ENCODE results near the gene CD101.

Gene CD101

DNA sequence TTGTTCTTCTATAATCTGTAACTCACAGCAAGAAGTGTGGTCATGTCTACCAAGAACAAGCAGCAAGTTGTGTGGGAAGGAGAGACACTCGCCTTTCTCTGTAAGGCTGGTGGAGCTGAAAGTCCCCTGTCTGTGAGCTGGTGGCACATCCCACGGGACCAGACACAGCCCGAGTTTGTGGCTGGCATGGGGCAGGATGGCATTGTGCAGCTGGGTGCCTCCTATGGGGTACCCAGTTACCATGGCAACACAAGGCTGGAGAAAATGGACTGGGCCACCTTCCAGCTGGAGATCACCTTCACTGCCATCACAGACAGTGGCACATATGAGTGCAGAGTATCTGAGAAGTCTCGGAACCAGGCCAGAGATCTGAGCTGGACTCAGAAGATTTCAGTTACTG, 15.5 kb downstream of the CD101 start:
- DNase-seq (ENCODE audit: low spot score) = no peak

DNA sequence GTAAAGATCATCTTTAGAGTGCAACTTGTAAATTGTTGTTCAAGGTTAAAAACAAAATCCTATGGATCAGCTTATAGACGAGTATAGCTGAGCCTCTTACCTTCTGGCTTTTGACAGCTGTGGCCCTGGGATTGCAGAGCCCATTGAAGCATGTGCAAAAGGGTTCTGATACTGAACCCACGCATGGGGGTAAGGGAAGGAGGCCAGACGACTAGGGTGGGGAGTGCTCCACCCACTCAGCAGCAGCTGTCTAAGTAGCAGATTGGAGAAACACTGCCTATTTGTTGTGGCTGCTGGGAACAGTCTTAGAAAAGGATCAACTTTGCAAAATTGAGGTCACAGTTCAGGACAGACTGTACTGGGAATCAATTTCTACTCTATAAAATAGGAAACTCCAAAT, 16.1 kb downstream of the CD101 start:
- DNase-seq (ENCODE audit: low spot score) = no peak

DNA sequence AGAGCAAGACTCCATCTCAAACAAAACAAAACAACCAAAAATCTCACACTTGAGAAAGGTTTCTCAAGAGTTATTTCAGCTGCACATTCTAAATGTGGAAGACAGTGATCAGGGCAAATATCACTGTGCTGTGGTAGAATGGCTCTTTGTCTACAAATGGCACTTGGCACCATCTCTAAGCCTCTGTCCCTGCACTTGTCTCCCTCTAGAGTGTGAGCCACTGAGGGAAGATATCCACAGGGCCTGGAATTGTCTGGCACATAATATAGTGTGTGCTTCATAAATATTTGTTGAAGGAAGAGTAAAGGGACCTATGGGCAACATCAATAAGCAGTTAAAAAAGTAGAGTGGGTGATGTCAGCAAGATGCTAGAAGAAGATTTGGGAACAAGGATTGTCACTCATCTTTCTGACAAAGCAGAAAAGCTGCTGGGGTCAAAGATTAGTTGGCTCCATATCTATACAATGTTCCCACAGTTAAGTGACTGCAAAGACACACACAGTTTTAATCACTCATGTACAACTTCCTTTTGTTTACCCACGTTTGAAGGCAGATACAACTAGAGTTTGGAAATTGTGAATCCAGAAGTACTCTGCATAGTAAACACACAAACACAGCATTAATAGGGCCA, 19.1 kb downstream of the CD101 start:
- DNase-seq (ENCODE audit: low spot score) = no peak

DNA sequence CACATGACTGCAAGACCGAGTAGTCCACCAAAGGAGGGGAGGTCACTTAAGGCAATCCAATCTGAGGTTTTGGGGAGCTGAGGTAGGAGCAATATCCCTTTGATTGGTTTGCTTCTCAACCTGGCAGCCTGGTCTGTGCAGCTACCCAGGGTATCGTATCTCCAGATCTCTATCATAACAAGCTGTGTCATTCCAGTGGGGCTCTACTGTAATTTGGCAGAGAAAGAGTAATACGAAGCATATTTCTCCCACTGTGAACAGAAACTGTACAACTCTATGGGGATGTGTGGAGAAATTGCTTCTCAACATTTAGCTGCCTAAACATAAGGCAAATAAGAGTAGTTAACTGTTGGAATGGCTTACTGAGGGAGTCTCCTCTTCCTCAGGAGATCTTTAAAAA, 20.6 kb downstream of the CD101 start:
- DNase-seq (ENCODE audit: low spot score) = no peak

DNA sequence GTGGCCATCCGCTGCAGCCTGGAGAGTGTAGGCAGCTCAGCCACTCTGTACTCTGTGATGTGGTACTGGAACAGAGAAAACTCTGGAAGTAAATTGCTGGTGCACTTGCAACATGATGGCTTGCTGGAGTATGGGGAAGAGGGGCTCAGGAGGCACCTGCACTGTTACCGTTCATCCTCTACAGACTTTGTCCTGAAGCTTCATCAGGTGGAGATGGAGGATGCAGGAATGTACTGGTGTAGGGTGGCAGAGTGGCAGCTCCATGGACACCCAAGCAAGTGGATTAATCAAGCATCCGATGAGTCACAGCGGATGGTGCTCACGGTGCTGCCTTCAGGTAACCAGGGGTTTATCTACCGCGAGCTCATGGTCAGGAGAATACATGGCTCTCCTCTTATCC, 24.0 kb downstream of the CD101 start:
- DNase-seq (ENCODE audit: low spot score) = no peak

DNA sequence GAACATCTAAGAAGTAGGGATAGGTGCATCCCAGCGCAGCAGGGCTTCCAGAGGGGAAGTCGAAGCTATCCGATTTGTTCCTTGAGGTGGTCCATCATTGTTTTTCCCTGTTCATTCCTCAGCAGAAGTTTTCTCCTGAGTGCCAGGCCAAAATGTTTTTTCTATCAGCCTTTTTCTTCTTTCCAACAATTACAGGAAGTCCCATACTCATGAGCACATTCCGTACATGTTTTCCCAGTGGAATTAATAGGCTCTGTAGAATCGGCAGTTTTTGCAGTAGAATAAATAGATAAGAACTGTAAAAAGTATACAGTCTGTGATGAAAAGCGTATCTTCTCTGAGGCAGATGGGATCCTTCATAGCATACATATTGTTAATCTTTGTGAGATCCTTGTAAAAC, 24.8 kb downstream of the CD101 start:
- DNase-seq (ENCODE audit: low spot score) = no peak

DNA sequence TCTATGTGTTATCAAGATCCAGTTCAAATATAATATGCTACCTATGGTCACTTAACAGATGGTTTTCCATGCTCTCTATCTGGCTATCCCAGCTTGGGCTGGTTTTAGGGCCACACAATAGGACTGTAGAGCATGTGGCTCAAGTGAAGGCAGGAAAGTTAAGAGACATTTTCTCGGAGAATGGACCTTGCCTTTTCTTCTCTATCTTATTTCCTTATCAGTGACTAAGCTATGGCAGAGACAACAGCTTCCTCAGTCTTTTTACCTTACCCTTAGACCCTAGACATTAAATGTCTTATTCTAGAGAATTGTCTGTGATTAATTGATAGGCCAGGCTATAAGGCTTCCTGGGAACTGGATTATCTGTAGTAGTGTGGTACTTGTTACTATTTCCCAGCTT, 28.1 kb downstream of the CD101 start:
- no peak for DNase-seq (ENCODE audit: low spot score)

DNA sequence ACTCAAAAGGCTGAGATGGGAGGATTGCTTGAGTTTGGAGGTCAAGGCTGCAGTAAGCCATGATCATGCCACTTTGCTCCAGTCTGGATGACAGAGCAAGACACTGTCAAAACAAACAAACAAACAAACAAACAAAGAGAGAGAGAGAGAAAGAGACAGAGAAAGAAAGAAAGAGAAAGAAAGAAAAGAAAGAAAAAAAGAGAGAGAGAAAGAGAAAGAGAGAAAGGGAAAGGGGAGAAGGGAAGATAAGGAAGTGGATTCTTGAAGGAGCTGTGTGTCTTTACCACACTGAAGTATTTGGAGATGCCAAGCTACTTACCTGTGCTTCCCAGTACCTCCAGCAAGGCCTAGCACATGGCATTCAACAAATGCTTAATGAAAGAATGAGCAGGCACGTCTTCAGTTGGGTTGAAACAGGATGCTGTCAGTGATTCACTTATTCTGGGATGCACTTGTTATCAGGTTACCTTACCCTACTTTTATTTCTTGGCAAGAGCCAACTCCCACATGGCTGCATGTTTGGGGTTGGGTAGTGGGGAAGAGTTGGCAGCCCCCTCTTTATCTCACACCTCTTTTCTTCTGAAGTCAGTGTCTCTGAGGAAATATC, 28.8 kb downstream of the CD101 start:
- DNase-seq (ENCODE audit: low spot score) = no peak

DNA sequence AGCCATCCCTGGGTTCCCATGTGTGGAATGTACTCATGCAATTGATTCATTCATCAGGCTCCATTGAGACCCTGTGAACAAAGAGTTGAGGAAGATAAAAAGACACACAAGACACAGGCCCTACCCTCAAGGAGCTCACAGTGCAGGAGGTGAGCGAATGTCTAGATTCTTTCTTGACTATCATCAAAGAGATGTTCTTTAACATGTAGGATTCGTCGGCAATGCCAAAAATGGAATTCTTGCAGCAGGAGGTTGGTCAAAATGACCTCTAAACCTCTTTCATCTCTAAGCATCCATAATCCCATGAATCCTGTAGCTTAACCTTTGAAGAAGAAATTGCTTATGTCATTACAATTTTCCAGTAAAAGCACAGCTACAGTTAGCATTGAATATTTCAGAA, 30.7 kb downstream of the CD101 start:
- DNase-seq (ENCODE audit: low spot score) = no peak

DNA sequence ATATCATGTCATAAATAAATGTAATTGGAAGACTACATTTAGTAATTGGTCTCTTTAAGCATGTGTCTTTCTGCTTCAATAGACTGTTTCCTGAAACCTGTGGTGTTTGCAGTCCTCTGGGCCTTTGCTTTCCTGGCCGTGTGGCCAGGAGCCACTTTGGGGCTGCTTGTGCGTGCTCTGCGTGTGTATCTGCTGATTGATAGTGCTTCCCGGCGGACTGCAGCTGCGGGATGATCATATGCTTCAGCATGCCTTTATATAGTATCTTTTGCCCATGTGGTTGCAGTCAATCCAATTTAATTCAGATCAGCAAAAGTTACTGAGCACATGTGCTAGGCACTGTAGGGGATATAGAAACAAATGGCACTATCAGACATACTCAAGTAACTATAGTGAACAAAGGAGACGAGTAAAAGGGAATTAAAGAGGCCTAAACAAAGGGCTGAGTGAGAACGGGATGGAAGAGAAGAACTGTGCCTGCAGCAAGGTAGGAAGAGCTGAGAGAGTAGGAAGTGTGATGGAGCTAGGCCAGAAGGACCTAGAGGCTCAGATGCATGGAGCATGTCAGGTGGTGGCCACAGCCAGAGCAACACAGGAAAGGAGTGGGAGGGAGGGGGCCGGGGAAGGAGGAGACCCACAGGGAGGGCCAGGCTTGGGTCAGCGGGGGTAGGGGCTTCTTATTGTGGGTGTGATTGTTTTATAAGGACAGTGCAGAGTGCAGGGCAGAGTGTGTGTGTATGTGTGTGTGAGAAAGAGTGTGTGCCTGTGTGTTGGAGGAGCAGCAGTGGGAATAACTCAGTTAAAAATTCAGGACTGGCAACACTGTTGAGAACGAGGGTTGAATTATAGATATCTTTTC, 31.4 kb downstream of the CD101 start:
- DNase-seq (ENCODE audit: low spot score) = no peak

DNA sequence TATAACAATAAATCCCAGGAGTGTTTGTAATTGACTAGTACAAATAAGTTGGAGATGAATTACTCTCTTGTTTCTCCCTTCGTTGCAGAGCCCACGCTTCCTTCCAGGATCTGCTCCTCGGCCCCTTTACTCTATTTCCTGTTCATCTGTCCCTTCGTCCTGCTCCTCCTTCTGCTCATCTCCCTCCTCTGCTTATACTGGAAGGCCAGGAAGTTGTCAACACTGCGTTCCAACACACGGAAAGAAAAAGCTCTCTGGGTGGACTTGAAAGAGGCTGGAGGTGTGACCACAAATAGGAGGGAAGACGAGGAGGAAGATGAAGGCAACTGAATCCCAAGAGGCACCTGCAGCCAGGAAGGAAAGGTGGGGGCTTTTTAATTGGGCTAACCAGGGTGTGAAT, 32.2 kb downstream of the CD101 start:
- no peak for DNase-seq (ENCODE audit: low spot score)

DNA sequence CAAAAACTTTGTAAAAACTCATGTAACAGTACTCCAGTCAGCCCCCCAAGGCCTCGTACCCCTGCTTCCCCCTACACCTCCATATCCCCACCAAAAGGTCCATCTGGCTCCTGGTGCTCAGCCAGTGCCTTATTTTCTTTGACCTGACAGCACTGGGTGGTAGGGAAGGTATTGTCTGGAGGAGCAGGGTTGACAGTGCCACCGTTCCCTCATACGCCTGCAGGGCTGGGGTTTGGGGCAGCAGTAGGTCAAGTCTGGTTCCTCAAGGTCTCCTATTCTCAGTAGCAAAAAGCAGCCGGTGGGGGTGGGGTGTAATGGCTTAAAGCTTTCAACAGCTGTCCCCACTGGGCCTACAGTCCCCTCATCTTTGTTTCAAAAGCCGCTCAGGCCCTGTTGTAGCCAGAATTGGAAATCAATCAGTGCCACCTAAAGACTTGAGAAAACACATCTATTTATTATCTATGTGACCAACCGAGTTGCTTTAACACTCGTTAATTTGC, 33.3 kb downstream of the CD101 start:
- DNase-seq (ENCODE audit: low spot score) = no peak

DNA sequence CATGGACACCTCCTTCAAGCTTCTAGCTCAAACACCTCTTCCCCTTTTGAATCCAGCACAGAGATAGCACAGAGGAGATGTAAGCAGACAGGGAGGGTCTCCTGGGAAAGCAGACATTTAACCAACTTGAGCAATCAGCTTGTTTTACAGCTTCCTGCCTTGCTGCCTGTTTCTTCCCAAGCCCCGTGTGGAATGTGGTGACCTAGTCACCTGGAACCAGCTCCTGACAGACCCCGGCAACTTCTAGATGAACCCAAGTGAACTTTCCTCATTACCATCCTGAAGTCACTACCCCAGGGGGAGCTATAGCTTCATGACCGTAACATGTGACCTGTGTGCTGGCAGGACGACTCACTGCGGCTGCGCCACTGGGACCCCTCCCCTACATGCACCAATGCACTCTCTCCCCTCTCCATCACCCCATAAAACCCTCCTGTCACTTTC, 34.5 kb downstream of the CD101 start:
- no peak for DNase-seq (ENCODE audit: low spot score)

DNA sequence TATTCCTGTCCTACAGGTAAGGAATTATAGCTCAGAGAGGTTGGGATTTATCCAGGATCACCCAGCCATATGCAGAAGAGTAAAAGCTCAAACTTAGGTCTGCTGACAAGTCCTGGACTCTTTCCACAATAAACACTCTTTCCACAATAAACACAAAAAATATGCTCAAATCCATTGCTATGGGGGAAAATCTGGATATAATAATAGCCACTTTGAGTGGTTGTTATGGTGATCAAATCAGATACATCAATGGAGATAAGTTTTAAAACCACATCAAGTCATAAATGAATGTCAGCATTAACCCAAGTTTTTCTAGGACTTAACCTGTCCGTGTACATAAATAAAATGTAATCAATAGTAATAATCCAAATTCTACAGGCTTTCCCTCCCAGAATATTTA, 36.2 kb downstream of the CD101 start:
- DNase-seq (ENCODE audit: low spot score) = no peak

DNA sequence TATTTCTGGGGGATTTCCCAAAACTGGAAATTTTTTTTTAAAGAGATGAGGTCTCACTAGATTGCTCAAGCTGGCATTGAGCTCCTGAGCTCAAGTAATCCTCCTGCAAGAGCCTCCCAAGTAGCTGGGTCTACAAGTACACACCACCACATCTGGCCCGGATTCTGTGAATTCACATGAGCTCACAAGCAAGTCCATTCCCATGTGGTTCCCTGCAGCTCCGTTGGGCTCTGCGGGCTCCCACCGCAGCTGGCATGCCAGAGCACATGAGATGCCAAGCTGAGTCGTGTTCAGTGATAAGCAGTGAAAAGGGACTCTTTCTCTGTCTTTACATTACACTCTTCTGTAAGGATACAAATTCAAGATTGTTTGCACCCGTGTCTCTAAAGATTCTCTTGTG, 36.7 kb downstream of the CD101 start:
- no peak for DNase-seq (ENCODE audit: low spot score)

DNA sequence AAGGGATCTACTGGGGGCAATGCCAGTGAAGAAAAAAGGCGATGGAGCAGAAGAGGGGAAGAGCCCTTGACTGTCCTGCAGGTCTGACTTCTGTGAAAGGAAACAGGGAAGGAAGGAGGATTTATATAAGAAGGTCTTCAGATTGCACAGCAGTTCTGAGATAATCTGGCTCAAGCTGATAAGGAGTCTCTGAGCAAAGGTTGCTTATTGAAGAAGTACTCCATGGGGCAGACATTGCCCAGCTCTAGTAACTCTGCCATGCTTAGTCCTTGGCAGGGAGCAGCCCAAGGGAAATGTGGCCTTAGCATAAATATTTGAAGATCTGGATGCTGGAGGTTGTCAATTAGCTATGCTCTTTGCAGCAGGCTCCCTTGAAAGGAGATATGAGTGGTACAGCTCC, 42.7 kb downstream of the CD101 start:
- DNase-seq (ENCODE audit: low spot score) = no peak

DNA sequence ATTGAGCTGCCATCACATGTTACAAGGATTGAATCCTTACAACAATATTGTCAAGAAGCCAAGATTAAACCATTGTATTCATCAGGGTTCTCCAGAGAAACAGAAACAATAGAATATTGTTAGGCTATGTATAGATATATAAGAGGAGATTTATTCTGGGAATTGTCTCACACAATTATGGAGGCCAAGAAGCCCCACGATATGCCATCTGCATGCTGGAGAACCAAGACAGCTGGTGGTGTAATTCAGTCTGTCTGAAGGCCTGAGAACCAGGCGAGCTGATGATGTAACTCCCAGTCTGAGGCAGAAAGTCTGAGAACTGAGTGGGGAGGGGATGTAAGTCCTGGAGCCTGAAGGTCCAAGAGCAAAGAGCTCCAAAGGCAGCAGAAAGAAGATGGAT, 44.1 kb downstream of the CD101 start:
- no peak for DNase-seq (ENCODE audit: low spot score)

DNA sequence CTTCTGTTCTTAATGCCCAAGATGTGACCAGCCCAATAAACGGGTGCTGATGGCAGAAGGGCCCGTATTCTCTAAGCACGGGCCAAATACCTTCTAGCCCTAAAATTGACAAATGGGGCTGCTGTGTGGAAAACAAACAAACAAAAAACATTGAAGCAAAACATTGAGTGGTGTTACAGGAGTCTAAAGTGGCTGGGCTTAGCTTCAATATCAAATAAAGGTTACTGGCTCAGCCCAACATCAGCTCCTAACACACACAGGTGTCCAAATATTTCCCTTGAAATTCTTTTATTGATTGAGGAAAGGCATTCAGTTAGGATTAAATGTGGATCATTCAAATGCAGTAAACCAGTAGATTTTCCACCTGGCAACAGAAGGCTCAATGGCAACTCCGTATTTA, 45.2 kb downstream of the CD101 start:
- no peak for DNase-seq (ENCODE audit: low spot score)

DNA sequence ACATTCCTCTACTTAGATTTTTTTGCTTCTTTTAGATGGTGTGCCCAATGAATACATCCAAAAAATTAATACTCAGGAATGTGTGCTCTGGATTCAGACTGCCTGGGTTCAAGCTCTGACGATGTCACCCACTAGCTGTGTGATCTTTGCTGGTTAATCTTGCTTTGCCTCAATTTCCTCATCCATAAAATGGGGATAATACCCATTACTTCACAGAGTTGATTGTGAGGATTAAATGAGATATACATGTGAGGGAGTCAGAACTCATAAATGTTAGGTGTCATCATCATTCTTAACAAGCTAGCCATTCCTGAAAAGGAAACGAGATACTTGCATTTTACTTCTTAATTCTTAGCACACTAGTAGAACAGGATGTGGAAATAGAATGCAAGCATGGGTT, 45.7 kb downstream of the CD101 start:
- no peak for DNase-seq (ENCODE audit: low spot score)

DNA sequence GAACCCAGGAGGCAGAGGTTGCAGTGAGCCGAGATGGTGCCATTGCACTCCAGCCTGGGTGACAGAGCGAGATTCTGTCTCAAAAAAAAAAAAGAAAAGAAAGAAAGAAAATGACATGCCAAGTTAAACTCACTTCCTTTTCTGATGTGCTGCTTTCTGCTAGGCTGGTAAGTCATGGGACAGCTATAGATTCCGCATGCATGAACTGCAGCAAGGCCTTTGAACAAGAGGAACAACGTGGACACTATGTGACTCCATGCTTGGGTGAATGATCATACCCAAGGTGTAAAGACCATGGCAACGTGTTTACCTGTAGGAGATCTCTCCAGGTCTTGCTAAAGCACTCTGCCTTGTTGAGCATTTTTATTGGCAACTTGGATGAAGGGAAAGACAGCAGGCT, 48.3 kb downstream of the CD101 start:
- DNase-seq (ENCODE audit: low spot score) = no peak

DNA sequence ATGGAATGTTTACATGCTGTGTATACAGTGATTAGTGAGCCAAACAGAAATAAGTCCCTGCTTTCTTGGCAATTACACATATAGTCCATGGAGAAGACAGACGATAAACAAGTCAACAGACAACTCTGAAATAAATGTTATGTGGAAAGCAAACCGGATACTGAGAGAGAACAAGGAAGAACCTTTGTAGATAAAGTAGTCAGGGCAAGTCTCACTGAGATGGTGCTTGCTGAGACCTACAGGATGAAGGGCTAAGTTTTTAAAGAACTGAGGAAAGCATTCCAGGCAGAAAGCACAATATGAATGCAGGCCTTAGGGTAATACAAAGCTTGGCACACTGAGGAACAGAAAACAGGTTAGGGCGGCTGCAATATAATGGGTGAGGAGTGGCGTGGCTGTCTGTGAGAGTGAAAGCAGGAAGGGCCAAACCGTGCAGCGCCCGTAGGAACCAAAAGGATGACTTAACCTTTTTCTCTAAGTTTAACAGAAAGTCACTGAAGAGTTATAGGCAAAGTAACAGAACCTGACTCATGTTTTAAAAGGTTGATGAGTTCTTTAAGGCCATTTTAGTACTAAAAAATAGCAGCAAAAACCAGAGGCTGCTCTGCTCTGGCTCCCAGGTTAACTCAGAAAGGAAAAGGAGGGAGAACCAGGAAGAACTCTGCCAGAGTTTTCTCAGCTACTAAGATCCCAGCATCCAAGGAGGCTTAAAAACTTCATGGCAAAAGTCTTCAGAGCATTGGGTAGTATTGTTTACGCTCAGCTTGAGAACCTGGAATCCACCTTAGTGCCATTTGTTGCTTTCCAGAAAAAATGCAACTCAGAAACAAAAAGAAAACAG, 49.9 kb downstream of the CD101 start:
- no peak for DNase-seq (ENCODE audit: low spot score)

DNA sequence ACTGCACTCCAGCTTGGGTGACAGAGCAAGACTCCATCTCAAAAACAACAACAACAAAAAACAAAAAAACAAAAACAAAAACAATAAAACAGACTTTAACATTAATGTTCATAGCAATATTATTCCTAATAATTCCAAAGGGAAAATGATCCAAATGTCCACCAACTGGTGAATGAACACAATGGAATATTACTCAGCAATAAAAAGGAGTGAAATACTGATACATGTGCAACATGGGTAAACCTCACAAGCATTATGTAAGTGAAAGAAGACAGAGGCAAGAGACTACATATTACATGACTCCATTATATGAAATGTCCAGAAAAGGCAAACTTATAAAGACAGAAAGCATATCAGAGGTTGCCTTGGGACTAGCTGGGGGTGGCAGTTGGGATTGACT, 52.5 kb downstream of the CD101 start:
- DNase-seq (ENCODE audit: low spot score) = no peak

All from COLO829 (cell line).